ENCODE results near the gene MAGI3. TPM values are rescaled to one million over a fixed set of nuclear protein-coding genes. Genes with fewer than 3 reads are reported as not detected.
"Not testable (repeated sequence)": the region's sequence is repeated elsewhere in the genome, so short reads cannot be mapped to it uniquely, and the experiment has no call there.

The MAGI3 gene
- total RNA-seq, 3 donors from 2014 or later, result 48.6 to 65.4 (median 62.9) TPM

DNA sequence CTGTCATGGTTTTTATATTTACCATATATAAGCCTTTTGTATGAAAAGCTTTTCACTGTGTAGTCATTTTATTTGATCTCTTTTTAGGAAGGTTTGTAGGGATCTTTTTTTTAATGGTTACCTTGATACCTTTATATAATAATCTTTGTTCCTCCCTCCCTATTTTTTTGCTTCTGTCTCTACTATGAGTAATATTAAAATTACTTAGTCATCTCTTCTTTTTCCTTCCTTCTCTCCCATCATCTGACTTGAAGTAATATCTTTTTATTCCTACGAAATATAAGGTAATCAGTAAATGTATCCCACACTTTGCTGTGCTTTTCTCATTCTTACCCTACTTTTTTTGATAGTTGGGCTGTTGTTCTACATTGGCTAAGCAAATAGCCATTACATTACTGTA lies 161.4 kb downstream of the MAGI3 start:
- TF ChIP-seq, protein P1, sequence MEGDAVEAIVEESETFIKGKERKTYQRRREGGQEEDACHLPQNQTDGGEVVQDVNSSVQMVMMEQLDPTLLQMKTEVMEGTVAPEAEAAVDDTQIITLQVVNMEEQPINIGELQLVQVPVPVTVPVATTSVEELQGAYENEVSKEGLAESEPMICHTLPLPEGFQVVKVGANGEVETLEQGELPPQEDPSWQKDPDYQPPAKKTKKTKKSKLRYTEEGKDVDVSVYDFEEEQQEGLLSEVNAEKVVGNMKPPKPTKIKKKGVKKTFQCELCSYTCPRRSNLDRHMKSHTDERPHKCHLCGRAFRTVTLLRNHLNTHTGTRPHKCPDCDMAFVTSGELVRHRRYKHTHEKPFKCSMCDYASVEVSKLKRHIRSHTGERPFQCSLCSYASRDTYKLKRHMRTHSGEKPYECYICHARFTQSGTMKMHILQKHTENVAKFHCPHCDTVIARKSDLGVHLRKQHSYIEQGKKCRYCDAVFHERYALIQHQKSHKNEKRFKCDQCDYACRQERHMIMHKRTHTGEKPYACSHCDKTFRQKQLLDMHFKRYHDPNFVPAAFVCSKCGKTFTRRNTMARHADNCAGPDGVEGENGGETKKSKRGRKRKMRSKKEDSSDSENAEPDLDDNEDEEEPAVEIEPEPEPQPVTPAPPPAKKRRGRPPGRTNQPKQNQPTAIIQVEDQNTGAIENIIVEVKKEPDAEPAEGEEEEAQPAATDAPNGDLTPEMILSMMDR (IDR thresholded peaks at IDR 0.05), result no peak
- Histone ChIP-seq H3K36me3 (ENCODE audit: low read depth) (no peaks in the 10 kb centered on the region), H3K4me1 (ENCODE audit: low read depth) (no peaks in the 10 kb centered on the region), H3K9me3 (no peaks in the 10 kb centered on the region), H3K4me3 (no peak overlapping the region)
- intact Hi-C loops (cut with DNase I, micrococcal nuclease), result no loop called here
- DNase-seq (no peak), ATAC-seq (no peak)

GRCh38 chr1:113552244-113552643 lies 161.9 kb downstream of the MAGI3 start:
- Histone ChIP-seq H3K4me3 (no peak overlapping the region), H3K9me3 (no peaks in the 10 kb centered on the region), H3K4me1 (ENCODE audit: low read depth) (no peaks in the 10 kb centered on the region), H3K36me3 (ENCODE audit: low read depth) (no peaks in the 10 kb centered on the region)
- intact Hi-C loops (cut with DNase I, micrococcal nuclease), result no loop called here
- TF ChIP-seq, protein P1 (IDR thresholded peaks at IDR 0.05), result no peak
- no peak for DNase-seq
- no peak for ATAC-seq

DNA sequence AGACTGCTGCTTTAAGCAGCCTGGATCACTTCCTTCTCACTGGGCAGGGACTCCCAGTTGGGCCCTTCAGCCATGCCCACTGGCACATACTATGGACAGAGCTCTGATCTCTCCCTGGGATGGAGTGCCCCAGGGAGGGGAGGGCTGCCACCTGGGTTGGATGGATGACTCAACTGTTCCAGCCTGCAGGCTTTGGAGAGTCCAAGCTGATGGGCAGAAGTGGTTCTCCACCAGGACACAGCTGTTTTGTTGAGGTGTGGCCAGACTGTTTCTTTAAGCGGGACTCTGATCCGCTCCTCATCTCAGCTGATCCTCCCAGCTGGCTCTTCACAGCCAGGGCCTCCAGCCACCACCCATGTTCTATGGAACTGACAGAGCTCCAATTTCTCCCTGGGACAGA lies 166.9 kb downstream of the MAGI3 start:
- DNase-seq (no peak), ATAC-seq (no peak)
- no peaks in the 10 kb centered on the region for H3K9me3 ChIP-seq
- intact Hi-C loops (cut with DNase I, micrococcal nuclease), result no loop called here
- no peaks in the 10 kb centered on the region for H3K4me1 ChIP-seq (ENCODE audit: low read depth)
- no peaks in the 10 kb centered on the region for H3K36me3 ChIP-seq (ENCODE audit: low read depth)
- TF ChIP-seq, protein P1 (IDR thresholded peaks at IDR 0.05), result no peak
- H3K4me3 ChIP-seq, result no peak overlapping the region

DNA sequence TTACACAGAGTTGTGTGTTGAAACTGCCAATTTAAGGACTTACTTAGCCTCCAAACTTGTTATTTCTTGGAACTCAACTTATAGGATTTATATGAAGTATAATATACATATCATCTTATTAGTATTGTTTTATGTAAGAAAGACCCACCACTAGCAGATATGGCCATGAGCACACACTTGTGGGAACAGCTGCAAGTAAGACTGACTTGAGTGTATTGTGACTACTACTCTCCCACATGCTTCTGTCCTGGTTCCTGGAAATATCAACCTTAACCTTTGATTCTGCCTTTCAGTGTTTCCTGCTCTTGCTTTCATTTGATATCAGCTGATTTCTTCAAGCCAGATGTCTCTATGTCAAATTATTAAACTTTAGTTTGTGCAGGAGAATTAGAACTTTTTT lies 175.3 kb downstream of the MAGI3 start:
- no peak for ATAC-seq
- TF ChIP-seq, protein P1 (IDR thresholded peaks at IDR 0.05), result no peak
- no peak for DNase-seq
- no peaks in the 10 kb centered on the region for H3K36me3 ChIP-seq (ENCODE audit: low read depth)
- no peak overlapping the region for H3K4me3 ChIP-seq
- peaks cover 19% of the 10 kb centered on the region for H3K9me3 ChIP-seq
- intact Hi-C loops (cut with DNase I, micrococcal nuclease), result no loop called here
- H3K4me1 ChIP-seq (ENCODE audit: low read depth), result no peaks in the 10 kb centered on the region

DNA sequence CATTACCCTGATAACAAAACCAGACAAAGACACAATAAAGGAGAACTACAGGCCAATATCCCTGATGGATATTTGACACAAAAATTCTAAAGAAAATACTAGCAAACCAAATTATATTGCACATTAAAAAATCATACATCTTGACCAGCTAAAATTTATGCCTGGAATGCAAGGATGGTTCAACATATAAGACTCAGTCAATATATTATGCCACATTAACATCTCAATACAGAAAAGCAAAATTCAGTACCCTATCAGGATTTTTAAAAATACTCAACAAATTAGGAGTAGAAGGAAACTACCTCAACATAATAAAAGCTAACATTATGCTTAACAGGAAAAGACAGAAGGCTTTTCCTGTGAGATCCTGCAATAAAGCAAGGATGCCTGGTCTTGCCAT lies 177.1 kb downstream of the MAGI3 start:
- no peaks in the 10 kb centered on the region for H3K4me1 ChIP-seq (ENCODE audit: low read depth)
- no peak overlapping the region for H3K4me3 ChIP-seq
- H3K9me3 ChIP-seq, result peaks cover 19% of the 10 kb centered on the region
- no peaks in the 10 kb centered on the region for H3K36me3 ChIP-seq (ENCODE audit: low read depth)
- DNase-seq (no peak), ATAC-seq (no peak)
- intact Hi-C loops (cut with DNase I, micrococcal nuclease), result no loop called here
- TF ChIP-seq, protein P1 (IDR thresholded peaks at IDR 0.05), result no peak

DNA sequence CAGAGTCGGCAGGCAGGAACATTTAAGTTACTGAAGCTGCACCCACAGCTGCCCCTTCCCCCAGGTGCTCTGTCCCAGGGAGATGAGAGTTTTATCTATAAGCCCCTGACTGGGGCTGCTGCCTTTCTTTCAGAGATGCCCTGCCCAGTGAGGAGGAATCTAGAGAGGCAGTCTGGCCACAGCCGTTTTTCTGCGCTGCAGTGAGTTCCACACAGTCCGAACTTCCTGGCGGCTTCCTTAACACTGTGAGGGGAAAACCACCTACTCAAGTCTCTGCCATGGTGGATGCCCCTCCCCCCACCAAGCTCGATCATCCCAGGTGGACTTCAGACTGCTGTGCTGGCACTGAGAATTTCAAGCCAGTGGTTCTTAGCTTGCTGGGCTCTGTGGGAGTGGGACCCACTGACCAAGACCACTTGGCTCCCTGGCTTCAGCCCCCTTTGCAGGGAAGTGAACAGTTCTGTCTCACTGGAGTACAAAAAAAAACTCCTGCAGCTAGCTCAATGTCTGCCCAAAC lies 185.5 kb downstream of the MAGI3 start:
- intact Hi-C loops (cut with DNase I, micrococcal nuclease); H3K9me3 ChIP-seq; DNase-seq; H3K36me3 ChIP-seq (ENCODE audit: low read depth); ATAC-seq; H3K4me3 ChIP-seq; H3K4me1 ChIP-seq (ENCODE audit: low read depth): not testable (repeated sequence)

Data from mucosa of descending colon (tissue), 3 donors.